Activated naive CD8-positive, alpha-beta T cell treated with anti-CD3 and anti-CD28 coated beads, Interleukin-2, amount 50 U/mL, for 24 hours (primary cell): Measurements from ENCODE around the gene GNPTG.

Source experiments
- ATAC-seq: fragments of 150-1000 bp; cut with Tn5 transposase; one replicate; pipeline ENCODE4 v1.10.0; 2021
- DNase-seq: peaks from one replicate; pipeline ENCODE4 v3.0.0; 2021
- H3K27ac Mint-ChIP-seq: one replicate; pipeline ENCODE4 v1.8.0; 2021; ENCODE audit warnings: mild to moderate bottlenecking, mixed read lengths
- H3K27me3 Mint-ChIP-seq: one replicate; pipeline ENCODE4 v1.8.0; 2021; ENCODE audit warnings: mixed read lengths
- H3K36me3 Mint-ChIP-seq: one replicate; pipeline ENCODE4 v1.8.0; 2021; ENCODE audit warnings: low read depth, mixed read lengths
- H3K4me1 Mint-ChIP-seq: one replicate; pipeline ENCODE4 v1.8.0; 2021; ENCODE audit warnings: mixed read lengths
- H3K4me3 Mint-ChIP-seq: one replicate; pipeline ENCODE4 v1.8.0; 2021; ENCODE audit warnings: mild to moderate bottlenecking, moderate library complexity, mixed read lengths
- H3K9me3 Mint-ChIP-seq: one replicate; pipeline ENCODE4 v1.8.0; 2021; ENCODE audit warnings: mixed read lengths

Gene GNPTG

DNA sequence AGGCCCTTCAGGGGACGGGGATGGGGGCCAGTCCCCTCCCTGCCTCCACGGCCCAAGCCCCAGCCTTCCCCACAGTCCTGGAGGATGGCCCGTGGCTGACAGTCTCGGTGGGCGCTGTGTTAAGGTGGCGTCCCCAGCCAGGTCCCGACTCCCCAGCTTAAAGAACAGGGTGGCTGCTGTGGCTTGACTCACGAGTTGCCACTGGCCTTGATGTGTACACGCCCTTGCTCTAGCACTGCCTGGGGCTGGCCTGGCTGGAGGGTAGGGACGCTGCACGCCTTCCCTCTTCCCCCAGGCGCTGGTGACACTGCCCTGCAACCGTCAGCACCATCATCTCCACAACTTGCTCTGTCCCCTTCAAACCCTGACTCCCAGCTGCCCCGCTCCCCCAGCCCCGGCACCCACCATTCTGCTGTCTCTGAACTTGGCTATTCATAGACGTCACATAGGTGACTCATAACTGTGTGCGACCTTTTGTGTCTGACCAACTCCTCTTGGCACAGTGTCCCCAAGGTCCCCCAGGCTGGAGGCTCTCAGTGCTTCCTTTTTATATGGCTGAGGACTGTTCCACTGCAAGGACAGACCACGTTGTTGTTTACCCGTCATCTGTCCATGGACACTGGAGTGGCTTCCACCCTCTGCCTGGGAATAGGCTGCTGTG is 6.3 kb downstream of the GNPTG start:
- H3K4me1 Mint-ChIP-seq = peaks cover 22% of the 10 kb centered on the region
- H3K27ac Mint-ChIP-seq = no peak overlapping the region
- peaks cover 3% of the 10 kb centered on the region for H3K36me3 Mint-ChIP-seq
- DNase-seq = no peak
- ATAC-seq = peak; percentile 55
- H3K27me3 Mint-ChIP-seq = no peaks in the 10 kb centered on the region
- H3K9me3 Mint-ChIP-seq = no peaks in the 10 kb centered on the region
- H3K4me3 Mint-ChIP-seq = no peak overlapping the region

DNA sequence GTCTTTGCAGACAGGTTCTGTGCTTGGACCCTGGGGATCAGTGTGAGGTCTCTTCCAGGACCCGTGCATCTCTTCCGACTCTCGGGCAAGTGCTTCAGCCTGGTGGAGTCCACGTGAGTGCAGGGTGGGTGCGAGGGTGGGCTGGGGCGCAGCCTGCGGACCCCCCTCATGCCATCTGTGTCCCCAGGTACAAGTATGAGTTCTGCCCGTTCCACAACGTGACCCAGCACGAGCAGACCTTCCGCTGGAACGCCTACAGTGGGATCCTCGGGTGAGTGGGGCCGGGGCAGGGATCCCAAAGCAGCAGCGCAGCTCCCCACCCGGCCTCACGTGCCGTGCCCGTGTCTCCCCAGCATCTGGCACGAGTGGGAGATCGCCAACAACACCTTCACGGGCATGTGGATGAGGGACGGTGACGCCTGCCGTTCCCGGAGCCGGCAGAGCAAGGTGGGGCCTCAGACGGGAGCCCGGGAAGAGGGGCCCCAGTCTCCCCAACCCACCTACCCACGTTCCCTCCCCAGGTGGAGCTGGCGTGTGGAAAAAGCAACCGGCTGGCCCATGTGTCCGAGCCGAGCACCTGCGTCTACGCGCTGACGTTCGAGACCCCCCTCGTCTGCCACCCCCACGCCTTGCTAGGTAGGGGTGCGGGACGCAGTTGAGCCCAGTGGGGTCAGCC is 10.1 kb downstream of the GNPTG start:
- Mint-ChIP-seq H3K4me3 (no peak overlapping the region), H3K4me1 (peaks cover 9% of the 10 kb centered on the region), H3K36me3 (peaks cover 8% of the 10 kb centered on the region), H3K9me3 (no peaks in the 10 kb centered on the region), H3K27ac (no peak overlapping the region), H3K27me3 (no peaks in the 10 kb centered on the region)
- ATAC-seq = no peak
- no peak for DNase-seq

- H3K27ac Mint-ChIP-seq = no peak overlapping the region
- peaks cover 9% of the 10 kb centered on the region for H3K4me1 Mint-ChIP-seq
- DNase-seq = no peak
- ATAC-seq = no peak
- peaks cover 8% of the 10 kb centered on the region for H3K36me3 Mint-ChIP-seq
- H3K4me3 Mint-ChIP-seq = no peak overlapping the region
- no peaks in the 10 kb centered on the region for H3K27me3 Mint-ChIP-seq
- H3K9me3 Mint-ChIP-seq = no peaks in the 10 kb centered on the region
Observed at GRCh38 chr16:1362807-1363206, 11.1 kb downstream of the GNPTG start.

DNA sequence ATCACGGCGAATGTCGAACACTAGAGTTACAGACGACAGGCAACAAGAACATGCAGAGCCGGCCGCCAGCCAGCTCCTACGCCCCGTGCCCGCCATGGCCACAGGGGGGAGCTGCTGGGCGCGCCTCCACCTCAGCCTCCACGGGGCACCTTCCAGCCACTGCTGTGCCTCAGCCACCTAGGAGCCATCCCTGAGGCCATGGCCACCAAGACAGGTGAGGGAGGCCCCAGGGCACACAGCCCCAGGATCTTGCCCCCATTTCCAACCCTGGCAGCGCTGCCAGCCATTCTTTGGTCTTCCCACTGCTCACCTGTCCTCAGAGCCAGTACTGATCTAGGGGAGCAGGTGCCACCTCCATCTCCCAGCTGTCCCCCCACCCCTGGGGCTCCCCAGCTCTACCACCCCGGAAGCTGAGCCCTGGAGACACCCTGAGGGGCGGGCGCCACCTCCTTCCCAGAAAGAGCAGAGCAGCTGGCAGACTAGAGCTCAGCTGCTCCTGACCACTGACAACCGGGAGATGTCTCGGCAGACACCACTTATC is 11.8 kb downstream of the GNPTG start:
- Mint-ChIP-seq H3K27me3 (no peaks in the 10 kb centered on the region), H3K4me3 (no peak overlapping the region), H3K27ac (peak overlapping the region; percentile 32), H3K4me1 (peaks cover 2% of the 10 kb centered on the region), H3K36me3 (peaks cover 8% of the 10 kb centered on the region), H3K9me3 (no peaks in the 10 kb centered on the region)
- DNase-seq = peak; percentile 79
- ATAC-seq = peak; percentile 87

DNA sequence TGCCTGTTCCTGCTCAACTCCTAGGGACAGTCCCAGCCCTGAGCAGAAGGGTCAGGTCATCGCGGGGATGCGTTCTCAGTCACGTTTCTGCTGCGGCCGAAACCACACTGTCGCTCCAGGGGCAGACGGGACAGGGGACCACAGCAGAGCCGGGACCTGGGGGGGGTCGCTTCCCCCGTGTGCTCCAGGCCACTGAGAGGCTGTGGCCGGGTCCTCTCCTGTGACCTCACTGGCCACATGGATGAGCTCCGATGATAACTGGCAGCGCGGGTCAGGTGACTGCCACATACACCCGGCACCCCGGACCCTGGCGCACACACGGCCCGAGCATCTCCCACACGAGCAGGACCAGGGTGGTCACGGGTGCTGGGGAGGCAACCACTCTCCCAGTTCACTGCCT is 12.8 kb downstream of the GNPTG start:
- Mint-ChIP-seq H3K27me3 (no peaks in the 10 kb centered on the region), H3K4me1 (peaks cover 2% of the 10 kb centered on the region), H3K36me3 (peaks cover 8% of the 10 kb centered on the region), H3K4me3 (no peak overlapping the region), H3K9me3 (no peaks in the 10 kb centered on the region), H3K27ac (no peak overlapping the region)
- no peak for DNase-seq
- ATAC-seq = no peak

DNA sequence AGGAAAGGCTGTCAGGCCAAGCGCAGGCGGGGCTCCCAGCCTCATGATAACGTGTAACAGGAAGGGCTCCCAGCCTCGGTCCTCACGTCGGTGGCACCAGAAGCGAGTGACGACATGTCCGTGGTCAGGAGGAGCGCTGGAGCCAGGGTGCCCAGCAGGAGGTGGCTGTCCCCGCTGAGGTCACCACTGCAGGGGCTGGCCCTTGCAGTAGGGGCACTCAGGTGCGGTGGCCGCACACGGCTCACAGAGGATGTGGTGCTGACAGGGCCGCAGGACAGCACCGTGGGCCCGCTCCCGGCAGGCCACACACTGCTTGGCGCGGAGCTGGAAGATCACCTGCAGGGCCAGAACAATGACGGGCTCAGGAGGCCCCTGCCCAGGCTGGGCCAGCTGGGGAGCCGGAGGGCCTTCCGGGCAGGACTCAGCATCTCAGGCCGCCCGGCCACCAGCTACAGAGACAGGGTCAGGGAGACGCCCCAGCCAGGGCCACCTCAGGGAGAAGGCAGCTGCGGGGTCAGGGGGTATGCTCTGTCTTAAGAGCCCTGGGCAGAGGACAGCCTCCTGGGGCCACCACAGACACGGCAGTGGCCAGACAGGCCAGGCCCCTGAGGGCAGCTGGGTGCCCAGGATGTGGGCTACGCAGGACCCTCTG is 14.5 kb downstream of the GNPTG start:
- ATAC-seq (peak; percentile 3), DNase-seq (no peak)
- H3K36me3 Mint-ChIP-seq = peaks cover 8% of the 10 kb centered on the region
- H3K9me3 Mint-ChIP-seq = no peaks in the 10 kb centered on the region
- H3K4me3 Mint-ChIP-seq = no peak overlapping the region
- H3K4me1 Mint-ChIP-seq = peaks cover 2% of the 10 kb centered on the region
- no peak overlapping the region for H3K27ac Mint-ChIP-seq
- H3K27me3 Mint-ChIP-seq = no peaks in the 10 kb centered on the region

DNA sequence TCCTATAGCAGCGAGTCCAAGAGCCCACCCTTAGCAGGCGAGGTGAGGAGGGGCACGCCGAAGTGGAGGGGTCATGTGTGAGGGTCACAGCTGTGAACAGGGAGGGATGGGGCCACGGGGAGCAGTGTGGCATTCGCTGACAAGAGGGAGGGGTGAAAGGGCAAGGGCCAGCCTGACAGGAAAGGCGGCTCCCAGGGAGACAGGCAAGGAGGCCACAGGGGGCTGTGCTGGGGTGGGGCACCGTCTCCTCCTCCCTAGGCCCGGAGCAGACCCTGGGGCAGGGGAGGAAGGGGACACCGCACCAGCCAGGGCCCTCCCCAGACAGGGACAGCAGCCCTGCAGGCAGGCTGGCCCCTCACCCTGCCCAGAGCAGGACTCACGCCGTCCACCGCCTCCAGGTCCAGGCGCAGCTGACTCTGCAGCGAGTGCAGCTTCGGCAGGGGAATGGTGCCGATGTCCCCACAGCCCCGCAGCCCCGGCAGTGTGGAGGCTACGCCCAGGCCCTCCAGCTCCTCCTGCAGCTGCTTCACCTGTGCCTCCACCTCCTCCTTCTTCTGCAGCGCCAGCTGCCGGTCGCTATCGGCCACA is 15.1 kb downstream of the GNPTG start:
- Mint-ChIP-seq H3K27ac (no peak overlapping the region), H3K4me1 (peaks cover 2% of the 10 kb centered on the region), H3K4me3 (no peak overlapping the region), H3K9me3 (no peaks in the 10 kb centered on the region), H3K27me3 (no peaks in the 10 kb centered on the region), H3K36me3 (peaks cover 8% of the 10 kb centered on the region)
- peak; percentile 1 for ATAC-seq
- no peak for DNase-seq

DNA sequence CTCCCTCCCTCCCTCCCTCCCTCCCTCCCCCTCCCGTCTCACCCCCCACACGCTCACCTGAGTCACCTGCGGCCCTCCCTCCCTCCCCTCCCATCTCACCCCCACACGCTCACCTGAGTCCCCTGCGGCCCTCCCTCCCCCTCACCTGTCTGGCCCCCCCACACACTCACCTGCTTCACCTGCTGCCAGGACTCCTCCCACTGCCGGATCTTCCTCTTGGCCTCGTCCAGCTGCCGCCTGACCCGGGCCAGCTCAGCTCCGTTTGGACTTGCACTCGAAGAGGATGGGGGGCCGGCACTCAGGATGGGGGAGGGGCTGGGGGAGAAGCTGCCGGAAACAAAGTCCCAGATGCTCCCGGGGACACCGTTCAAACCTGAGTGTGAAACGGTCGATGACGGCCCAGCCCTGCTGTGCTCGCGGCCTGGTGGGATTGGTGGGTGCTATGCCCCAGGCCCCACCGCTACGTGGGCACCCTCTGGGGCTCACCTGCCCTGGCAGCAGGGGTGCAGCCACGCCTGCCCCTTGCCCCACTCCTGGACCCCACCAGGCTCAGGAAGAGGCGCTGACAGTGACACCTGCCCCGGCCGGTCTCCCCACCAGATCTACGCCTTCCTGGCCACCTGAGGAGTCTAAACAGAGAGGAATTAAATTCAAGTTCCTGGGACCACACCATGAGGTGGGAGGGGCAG is 15.9 kb downstream of the GNPTG start:
- H3K27me3 Mint-ChIP-seq = no peaks in the 10 kb centered on the region
- H3K4me3 Mint-ChIP-seq = no peak overlapping the region
- H3K27ac Mint-ChIP-seq = no peak overlapping the region
- H3K9me3 Mint-ChIP-seq = no peaks in the 10 kb centered on the region
- DNase-seq (no peak), ATAC-seq (no peak)
- H3K4me1 Mint-ChIP-seq = peaks cover 2% of the 10 kb centered on the region
- H3K36me3 Mint-ChIP-seq = peaks cover 8% of the 10 kb centered on the region

GRCh38 chr16:1371054-1371978 is 19.6 kb downstream of the GNPTG start:
- Mint-ChIP-seq H3K27ac (no peak overlapping the region), H3K4me3 (no peak overlapping the region), H3K27me3 (no peaks in the 10 kb centered on the region), H3K36me3 (no peaks in the 10 kb centered on the region), H3K4me1 (no peaks in the 10 kb centered on the region), H3K9me3 (no peaks in the 10 kb centered on the region)
- DNase-seq (no peak), ATAC-seq (no peak)

- no peak for ATAC-seq
Observed at GRCh38 chr16:1372292-1372950, 20.7 kb downstream of the GNPTG start.

GRCh38 chr16:1374418-1375297 is 22.9 kb downstream of the GNPTG start:
- peaks cover 3% of the 10 kb centered on the region for H3K36me3 Mint-ChIP-seq
- H3K27ac Mint-ChIP-seq = no peak overlapping the region
- ATAC-seq (no peak), DNase-seq (no peak)
- no peak overlapping the region for H3K4me3 Mint-ChIP-seq
- H3K27me3 Mint-ChIP-seq = no peaks in the 10 kb centered on the region
- H3K9me3 Mint-ChIP-seq = no peaks in the 10 kb centered on the region
- peaks cover 9% of the 10 kb centered on the region for H3K4me1 Mint-ChIP-seq

More at GRCh38 chr16:1372292-1372950, 20.7 kb downstream of the GNPTG start:
- H3K27me3 Mint-ChIP-seq = no peaks in the 10 kb centered on the region
- H3K27ac Mint-ChIP-seq = no peak overlapping the region
- DNase-seq = no peak
- no peaks in the 10 kb centered on the region for H3K4me1 Mint-ChIP-seq
- no peaks in the 10 kb centered on the region for H3K9me3 Mint-ChIP-seq
- H3K4me3 Mint-ChIP-seq = no peak overlapping the region
- no peaks in the 10 kb centered on the region for H3K36me3 Mint-ChIP-seq

DNA sequence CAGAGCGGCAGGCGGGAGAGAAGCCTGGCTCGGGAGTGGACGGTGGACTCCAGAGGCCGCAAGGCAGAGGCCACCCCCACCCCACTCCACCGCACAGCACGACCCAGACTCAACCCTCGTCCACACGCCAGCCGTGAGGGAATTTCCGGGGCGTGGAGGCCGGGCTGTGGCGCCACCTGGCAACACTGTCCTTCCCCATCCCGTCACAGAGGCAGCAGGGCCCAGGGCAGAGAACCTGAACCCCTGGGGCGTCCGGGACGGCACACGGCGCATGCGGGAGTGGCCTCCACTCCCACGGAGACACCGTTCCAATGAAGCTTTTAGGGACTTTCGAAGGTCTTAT is 23.5 kb downstream of the GNPTG start:
- Mint-ChIP-seq H3K27ac (no peak overlapping the region), H3K36me3 (peaks cover 3% of the 10 kb centered on the region), H3K9me3 (no peaks in the 10 kb centered on the region), H3K4me3 (no peak overlapping the region), H3K27me3 (no peaks in the 10 kb centered on the region), H3K4me1 (peaks cover 13% of the 10 kb centered on the region)
- DNase-seq = no peak
- ATAC-seq = no peak
